Panc1 (cell line): ENCODE data around the gene SYTL1. TPM values are rescaled to one million over a fixed set of nuclear protein-coding genes. Genes with fewer than 3 reads are reported as not detected.

Experiments
- ATAC-seq: fragments of 200-7000 bp; cut with Tn5 transposase; 2 replicates; pipeline ENCODE4 v1.9.1; 2020; ENCODE audit warnings: mild to moderate bottlenecking, moderate library complexity
- BruUV-seq: library from RNA; stranded (reverse); fragments of 400-500 nt; replicated peaks from 2 replicates; lab custom pipeline; 2021; lab: Mats Ljungman, UMichigan
- CTCF ChIA-PET: fragments of 300-600 bp; sonication (Branson Sonifier 250); formaldehyde crosslinking; loops from one replicate; lab custom pipeline; 2022; ENCODE audit warnings: antibody characterized with exemption; lab: Charles Lee
- POLR2A ChIA-PET: fragments of 300-600 bp; sonication (Branson Sonifier 250); formaldehyde crosslinking; loops from one replicate; lab custom pipeline; 2022; ENCODE audit warnings: antibody characterized with exemption; lab: Charles Lee
- DNase-seq: peaks from one replicate; pipeline ENCODE4 v3.0.0-alpha.2; 2010; ENCODE audit warnings: low read depth, low spot score
- H3K27ac ChIP-seq: 2 replicates; pipeline ENCODE4 v1.5.1; 2011; ENCODE audit warnings: mild to moderate bottlenecking, low read length, inconsistent platforms
- H3K27me3 ChIP-seq: fragments of 200-500 bp; sonication (Bioruptor generic); 2 replicates; pipeline ENCODE4 v1.6.0; 2014; ENCODE audit warnings: low read length, inconsistent platforms; ENCODE audit not compliant: control insufficient read depth, insufficient read depth
- H3K36me3 ChIP-seq: fragments of 200-500 bp; sonication (Bioruptor generic); 2 replicates; pipeline ENCODE4 v1.5.1; 2014; ENCODE audit warnings: inconsistent platforms, mild to moderate bottlenecking, low read length, moderate library complexity; ENCODE audit not compliant: control insufficient read depth, insufficient read depth
- H3K4me1 ChIP-seq: 2 replicates; pipeline ENCODE4 v1.5.1; 2011; ENCODE audit warnings: inconsistent platforms, mild to moderate bottlenecking, low read length, moderate library complexity; ENCODE audit not compliant: control insufficient read depth, insufficient read depth
- H3K4me3 ChIP-seq, 2 experiments: 2 replicates each; pipeline ENCODE4 v1.5.1; 2011 to 2012; ENCODE audit warnings: low read depth in 2 of 2, low read length in 2 of 2, mild to moderate bottlenecking in 2 of 2, inconsistent platforms in 1 of 2, moderate library complexity in 1 of 2
- H3K9me3 ChIP-seq: fragments of 200-500 bp; sonication (Bioruptor generic); 2 replicates; pipeline ENCODE4 v1.5.1; 2014; ENCODE audit warnings: low read depth, mild to moderate bottlenecking, inconsistent platforms, low read length, moderate library complexity; ENCODE audit not compliant: control insufficient read depth, insufficient read depth
- CTCF ChIP-seq: fragments of 450-650 bp; IDR thresholded peaks from 2 replicates; pipeline ENCODE4 v1.5.1; 2017; ENCODE audit warnings: mild to moderate bottlenecking
- POLR2AphosphoS5 ChIP-seq: IDR thresholded peaks from 2 replicates; pipeline ENCODE4 v1.6.1; 2012; ENCODE audit warnings: mild to moderate bottlenecking, low read depth, low read length, moderate library complexity
- REST ChIP-seq, 2 experiments: IDR thresholded peaks; 2 replicates each; pipeline ENCODE4 v1.6.1; 2011 to 2012; ENCODE audit warnings: low read depth in 2 of 2, control low read depth in 1 of 2, low read length in 1 of 2, mild to moderate bottlenecking in 1 of 2, moderate library complexity in 1 of 2; ENCODE audit not compliant: insufficient read depth in 1 of 2
- SIN3A ChIP-seq: IDR thresholded peaks from 2 replicates; pipeline ENCODE4 v1.6.1; 2012; ENCODE audit warnings: low read depth, mild to moderate bottlenecking, low read length, moderate library complexity, borderline replicate concordance; ENCODE audit not compliant: insufficient read depth
- TCF7L2 ChIP-seq: IDR thresholded peaks from 2 replicates; pipeline ENCODE4 v1.6.1; 2011; ENCODE audit warnings: mild to moderate bottlenecking, low read depth, low read length, inconsistent platforms
- in situ Hi-C: cut with HindIII; loops from 2 replicates; pipeline ENCODE4 v1.10.0; 2016; ENCODE audit warnings: low sequenced_read_pairs, low pct_unique_long_range_greater_than_20kb
- intact Hi-C: fragments of 100-400 bp; cut with micrococcal nuclease; formaldehyde crosslinking; loops from one replicate; pipeline ENCODE4 v1.10.0; 2022; ENCODE audit not compliant: unreplicated experiment
- total RNA-seq: library from RNA; stranded (reverse); gene quantifications from one replicate; pipeline ENCODE4 v1.2.1, GENCODE V29; 2021; ENCODE audit not compliant: unreplicated experiment

Gene SYTL1
- total RNA-seq, 1 experiment from 2014 or later, result 2.4 TPM

- CTCF ChIA-PET, result no interaction called here
- POLR2A ChIA-PET, result interaction anchor here (0.6 kb wide), 1 partner anchor 104 kb away, joined by 4 read pairs; no protein-coding TSS in a partner anchor
- no peaks in the 10 kb centered on the region for H3K27me3 ChIP-seq
- intact Hi-C loops, result no loop called here
- BruUV-seq, result no TSS peak
- peak overlapping the region in 1 of 2 experiments; percentile 36; a peak in 2 of 4 replicates for H3K4me3 ChIP-seq
- in situ Hi-C loops, result no loop called here
- TF ChIP-seq REST (IDR thresholded peaks at IDR 0.05; ENCODE audit: insufficient read depth in 1 of 2, low read depth in 2 of 2, low read length in 1 of 2) (no peak), POLR2AphosphoS5 (no peak), SIN3A (no peak), CTCF (no peak), TCF7L2 (no peak)
- no peak overlapping the region for H3K27ac ChIP-seq
- peaks cover 19% of the 10 kb centered on the region for H3K4me1 ChIP-seq
- H3K36me3 ChIP-seq, result no peaks in the 10 kb centered on the region
- ATAC-seq (peak; percentile 28; the same call in 1 of the 2 replicates), DNase-seq (no peak)
- H3K9me3 ChIP-seq, result no peaks in the 10 kb centered on the region
Observed at GRCh38 chr1:27342391-27342777, 562 bp downstream of the SYTL1 start.

GRCh38 chr1:27342778-27343638 lies 1.2 kb downstream of the SYTL1 start:
- Histone ChIP-seq H3K27me3 (no peaks in the 10 kb centered on the region), H3K27ac (no peak overlapping the region; the same call in 1 of the 2 replicates), H3K9me3 (no peaks in the 10 kb centered on the region), H3K4me3 (no peak overlapping the region), H3K4me1 (peaks cover 19% of the 10 kb centered on the region), H3K36me3 (no peaks in the 10 kb centered on the region)
- DNase-seq, result no peak
- POLR2A ChIA-PET, result interaction anchor here (0.6 kb wide), 3 partner anchors 24 to 366 kb away, joined by 3 to 14 read pairs (median 4); no protein-coding TSS in a partner anchor
- CTCF ChIA-PET, result interaction anchor here (0.6 kb wide), 1 partner anchor 117 kb away, joined by 9 read pairs; no protein-coding TSS in a partner anchor
- ATAC-seq, result peak; percentile 27; the same call in 1 of the 2 replicates
- in situ Hi-C loops (no loop called here), intact Hi-C loops (no loop called here)
- BruUV-seq, result no TSS peak
- no peak for TF ChIP-seq CTCF
- no peak for TF ChIP-seq REST (IDR thresholded peaks at IDR 0.05; ENCODE audit: insufficient read depth in 1 of 2, low read depth in 2 of 2, low read length in 1 of 2)
- no peak for TF ChIP-seq TCF7L2
- TF ChIP-seq SIN3A, result no peak
- no peak for TF ChIP-seq POLR2AphosphoS5
